Measurements from ENCODE around the gene LRRC37B. TPM values are rescaled to one million over a fixed set of nuclear protein-coding genes. Genes with fewer than 3 reads are reported as not detected.
"Not testable (repeated sequence)": the region's sequence is repeated elsewhere in the genome, so short reads cannot be mapped to it uniquely, and the experiment has no call there.

Gene LRRC37B
- polyA plus RNA-seq, 3 donors, result 1.8 to 31.2 (median 2.1) TPM

- H3K4me3 Mint-ChIP-seq; H3K79me2 ChIP-seq (ENCODE audit: insufficient read depth, low read length); H3K4me1 Mint-ChIP-seq; H3K4me1 ChIP-seq (ENCODE audit: control insufficient read depth in 1 of 2, insufficient read depth in 2 of 2, low read length in 2 of 2); H4K20me1 ChIP-seq (ENCODE audit: insufficient read depth, low read length); H3K9ac ChIP-seq (ENCODE audit: insufficient read depth, low read length, poor library complexity, severe bottlenecking); H3K9me3 Mint-ChIP-seq; DNase-seq; H3K27me3 Mint-ChIP-seq (ENCODE audit: low read depth in 3 of 3); H3K4me3 ChIP-seq (replicated peaks in 1 of 3; ENCODE audit: low read depth in 2 of 3, low read length in 3 of 3); H3K27ac ChIP-seq (ENCODE audit: low read depth in 1 of 2, low read length in 2 of 2); H3K4me2 ChIP-seq (replicated peaks; ENCODE audit: extremely low read depth, low read length, poor library complexity, severe bottlenecking); H3K9me3 ChIP-seq (replicated peaks in 1 of 2; ENCODE audit: control insufficient read depth in 1 of 2, insufficient read depth in 1 of 2, low read length in 2 of 2); H3K27me3 ChIP-seq (ENCODE audit: control insufficient read depth in 2 of 2, insufficient read depth in 2 of 2, low read length in 2 of 2); intact Hi-C loops (cut with micrococcal nuclease); H2AFZ ChIP-seq (ENCODE audit: insufficient read depth, low read depth, low read length, poor library complexity, severe bottlenecking): not testable (repeated sequence)
- Mint-ChIP-seq H3K27ac (peak overlapping the region in 3 of 7 donors; percentile 4 to 82 (median 52)), H3K36me3 (peaks cover 16 to 29% of the 10 kb centered on the region in 2 donors)
- peaks cover 5 to 14% of the 10 kb centered on the region in 2 donors for H3K36me3 ChIP-seq (replicated peaks in 1 of 2; ENCODE audit: control insufficient read depth in 1 of 2, insufficient read depth in 2 of 2, low read length in 2 of 2)
- 100% methylated on average over 2 of the region's 4 CpGs for WGBS (ENCODE audit: insufficient coverage)
These were observed 20.1 kb downstream of the LRRC37B start for GRCh38 chr17:32027271-32027670.

- H3K27me3 ChIP-seq (ENCODE audit: control insufficient read depth in 2 of 2, insufficient read depth in 2 of 2, low read length in 2 of 2), result no peaks in the 10 kb centered on the region
- Mint-ChIP-seq H3K27me3 (ENCODE audit: low read depth in 3 of 3) (no peaks in the 10 kb centered on the region), H3K9me3 (no peaks in the 10 kb centered on the region), H3K4me1 (no peaks in the 10 kb centered on the region), H3K4me3 (no peak overlapping the region), H3K27ac (peak overlapping the region in 1 of 7 donors; percentile 41), H3K36me3 (peaks cover 38 to 58% of the 10 kb centered on the region in 2 donors)
- TF ChIP-seq CTCF (IDR thresholded peaks at IDR 0.05), result no peak
- no peak for DNase-seq
- H3K4me1 ChIP-seq (ENCODE audit: control insufficient read depth in 1 of 2, insufficient read depth in 2 of 2, low read length in 2 of 2), result no peaks in the 10 kb centered on the region
- WGBS (ENCODE audit: insufficient coverage), result 100% methylated on average over 1 of the region's 2 CpGs
- H3K9me3 ChIP-seq (replicated peaks in 1 of 2; ENCODE audit: control insufficient read depth in 1 of 2, insufficient read depth in 1 of 2, low read length in 2 of 2), result no peaks in the 10 kb centered on the region
- no peak overlapping the region for H3K4me2 ChIP-seq (replicated peaks; ENCODE audit: extremely low read depth, low read length, poor library complexity, severe bottlenecking)
- H3K4me3 ChIP-seq (replicated peaks in 1 of 3; ENCODE audit: low read depth in 2 of 3, low read length in 3 of 3), result no peak overlapping the region
- peaks cover 37 to 56% of the 10 kb centered on the region in 2 donors for H3K36me3 ChIP-seq (replicated peaks in 1 of 2; ENCODE audit: control insufficient read depth in 1 of 2, insufficient read depth in 2 of 2, low read length in 2 of 2)
- no peak overlapping the region for H3K9ac ChIP-seq (ENCODE audit: insufficient read depth, low read length, poor library complexity, severe bottlenecking)
- no peak overlapping the region for H2AFZ ChIP-seq (ENCODE audit: insufficient read depth, low read depth, low read length, poor library complexity, severe bottlenecking)
- no peaks in the 10 kb centered on the region for H3K79me2 ChIP-seq (ENCODE audit: insufficient read depth, low read length)
- intact Hi-C loops (cut with micrococcal nuclease), result no loop called here
- H3K27ac ChIP-seq (ENCODE audit: low read depth in 1 of 2, low read length in 2 of 2), result no peak overlapping the region
- no peaks in the 10 kb centered on the region for H4K20me1 ChIP-seq (ENCODE audit: insufficient read depth, low read length)
These were observed 26.0 kb downstream of the LRRC37B start for GRCh38 chr17:32033223-32033622.

GRCh38 chr17:32033812-32034211 lies 26.6 kb downstream of the LRRC37B start:
- H3K4me3 ChIP-seq (replicated peaks in 1 of 3; ENCODE audit: low read depth in 2 of 3, low read length in 3 of 3); DNase-seq; H3K27ac ChIP-seq (ENCODE audit: low read depth in 1 of 2, low read length in 2 of 2); H3K4me2 ChIP-seq (replicated peaks; ENCODE audit: extremely low read depth, low read length, poor library complexity, severe bottlenecking); H3K4me1 ChIP-seq (ENCODE audit: control insufficient read depth in 1 of 2, insufficient read depth in 2 of 2, low read length in 2 of 2); intact Hi-C loops (cut with micrococcal nuclease); H2AFZ ChIP-seq (ENCODE audit: insufficient read depth, low read depth, low read length, poor library complexity, severe bottlenecking); H3K9me3 ChIP-seq (replicated peaks in 1 of 2; ENCODE audit: control insufficient read depth in 1 of 2, insufficient read depth in 1 of 2, low read length in 2 of 2); H3K79me2 ChIP-seq (ENCODE audit: insufficient read depth, low read length); H3K4me1 Mint-ChIP-seq; H3K4me3 Mint-ChIP-seq; H3K9me3 Mint-ChIP-seq; H3K27me3 Mint-ChIP-seq (ENCODE audit: low read depth in 3 of 3); H3K9ac ChIP-seq (ENCODE audit: insufficient read depth, low read length, poor library complexity, severe bottlenecking); H4K20me1 ChIP-seq (ENCODE audit: insufficient read depth, low read length); H3K27me3 ChIP-seq (ENCODE audit: control insufficient read depth in 2 of 2, insufficient read depth in 2 of 2, low read length in 2 of 2): not testable (repeated sequence)
- H3K36me3 ChIP-seq (replicated peaks in 1 of 2; ENCODE audit: control insufficient read depth in 1 of 2, insufficient read depth in 2 of 2, low read length in 2 of 2), result peaks cover 37 to 59% of the 10 kb centered on the region in 2 donors
- no CpG with 5 or more reads among the region's 1 CpG for WGBS (ENCODE audit: insufficient coverage)
- Mint-ChIP-seq H3K36me3 (peaks cover 41 to 63% of the 10 kb centered on the region in 2 donors), H3K27ac (peak overlapping the region in 1 of 7 donors; percentile 36)

GRCh38 chr17:32040246-32040645 lies 33.1 kb downstream of the LRRC37B start:
- H3K4me1 ChIP-seq (ENCODE audit: control insufficient read depth in 1 of 2, insufficient read depth in 2 of 2, low read length in 2 of 2); H3K27ac ChIP-seq (ENCODE audit: low read depth in 1 of 2, low read length in 2 of 2); H3K27me3 ChIP-seq (ENCODE audit: control insufficient read depth in 2 of 2, insufficient read depth in 2 of 2, low read length in 2 of 2); H3K9me3 Mint-ChIP-seq; H3K4me3 Mint-ChIP-seq; DNase-seq; H3K4me1 Mint-ChIP-seq; H3K9ac ChIP-seq (ENCODE audit: insufficient read depth, low read length, poor library complexity, severe bottlenecking); intact Hi-C loops (cut with micrococcal nuclease); H4K20me1 ChIP-seq (ENCODE audit: insufficient read depth, low read length); H3K27ac Mint-ChIP-seq; H3K9me3 ChIP-seq (replicated peaks in 1 of 2; ENCODE audit: control insufficient read depth in 1 of 2, insufficient read depth in 1 of 2, low read length in 2 of 2); H3K4me2 ChIP-seq (replicated peaks; ENCODE audit: extremely low read depth, low read length, poor library complexity, severe bottlenecking); H3K79me2 ChIP-seq (ENCODE audit: insufficient read depth, low read length); H3K27me3 Mint-ChIP-seq (ENCODE audit: low read depth in 3 of 3); H3K4me3 ChIP-seq (replicated peaks in 1 of 3; ENCODE audit: low read depth in 2 of 3, low read length in 3 of 3); H2AFZ ChIP-seq (ENCODE audit: insufficient read depth, low read depth, low read length, poor library complexity, severe bottlenecking): not testable (repeated sequence)
- peaks cover 42 to 57% of the 10 kb centered on the region in 2 donors for H3K36me3 ChIP-seq (replicated peaks in 1 of 2; ENCODE audit: control insufficient read depth in 1 of 2, insufficient read depth in 2 of 2, low read length in 2 of 2)
- 97% methylated on average over 17 of the region's 17 CpGs for WGBS (ENCODE audit: insufficient coverage)
- H3K36me3 Mint-ChIP-seq, result peaks cover 50 to 66% of the 10 kb centered on the region in 2 donors
